K562 (cell line): ENCODE measurements around the gene ERMP1. TPM values are rescaled to one million over a fixed set of nuclear protein-coding genes. Genes with fewer than 3 reads are reported as not detected.

Experiments
- ATAC-seq: fragments of 200-7000 bp; cut with Tn5 transposase; 3 replicates; pipeline ENCODE4 v1.9.1; 2020; ENCODE audit warnings: moderate library complexity
- BruUV-seq: library from RNA; stranded (reverse); fragments of 400-500 nt; replicated peaks from 2 replicates; lab custom pipeline; 2021; lab: Mats Ljungman, UMichigan
- CTCF ChIA-PET: fragments of 300-600 bp; formaldehyde crosslinking; extraction: SDS; loops from one replicate; lab custom pipeline; 2021; ENCODE audit warnings: low intra/inter-chr PET ratio; lab: Yijun Ruan, JAX
- POLR2A ChIA-PET: fragments of 300-600, 350-650 bp; sonication (Branson Sonifier 250); formaldehyde crosslinking; extraction: SDS; loops from one replicate; lab custom pipeline; 2021; ENCODE audit warnings: antibody characterized with exemption, inconsistent platforms; lab: Yijun Ruan, JAX
- DNase-seq, 4 experiments: peaks; one replicate each; pipeline versions ENCODE4 v3.0.0 to v3.0.0-alpha.2; 2011 to 2018; ENCODE audit warnings: low spot score in 3 of 4, mixed read lengths in 3 of 4; ENCODE audit errors: extremely low read depth in 1 of 4
- FAIRE-seq: peaks from 2 replicates; lab custom pipeline; 2011; peaks lifted over from hg19 to GRCh38; lab: Jason Lieb, UNC
- H2AFZ ChIP-seq: 2 replicates; pipeline ENCODE4 v1.6.0; 2011; ENCODE audit warnings: low read depth, low read length, control low read depth, inconsistent platforms
- H3K27ac ChIP-seq: fragments of 200-600 bp; 3 replicates; pipeline ENCODE4 v1.8.0; 2011; ENCODE audit warnings: low read depth, mild to moderate bottlenecking, control low read depth, inconsistent platforms, low read length, moderate library complexity, mixed read lengths; ENCODE audit errors: extremely low read depth
- H3K27me3 ChIP-seq, 2 experiments: fragments of 300-600 bp in 1 of 2; 2 replicates in 1 of 2; 3 replicates in 1 of 2; pipeline versions ENCODE4 v1.6.0 to v1.8.0; 2011; ENCODE audit warnings: inconsistent platforms in 2 of 2, low read length in 2 of 2, mild to moderate bottlenecking in 1 of 2, mixed read lengths in 1 of 2, moderate library complexity in 1 of 2; ENCODE audit not compliant: control insufficient read depth in 2 of 2, insufficient read depth in 2 of 2
- H3K36me3 ChIP-seq: fragments of 300-600 bp; 3 replicates; pipeline ENCODE4 v1.8.0; 2011; ENCODE audit warnings: mild to moderate bottlenecking, low read length, inconsistent platforms; ENCODE audit not compliant: control insufficient read depth, insufficient read depth
- H3K4me1 ChIP-seq, 2 experiments: fragments of 200-600 bp in 1 of 2; replicated peaks in 1 of 2; 2 replicates in 1 of 2; 3 replicates in 1 of 2; pipeline versions ENCODE4 v1.5.1 to v1.8.0; 2011; ENCODE audit warnings: inconsistent platforms in 2 of 2, low read length in 2 of 2, mild to moderate bottlenecking in 1 of 2, mixed read lengths in 1 of 2, moderate library complexity in 1 of 2; ENCODE audit not compliant: control insufficient read depth in 2 of 2, insufficient read depth in 2 of 2
- H3K4me2 ChIP-seq: 2 replicates; pipeline ENCODE4 v1.6.1; 2011; ENCODE audit warnings: low read length, control low read depth, inconsistent platforms, mixed read lengths; ENCODE audit not compliant: insufficient read depth
- H3K4me3 ChIP-seq: fragments of 200-600 bp; sonication (generic), shearing (Covaris generic); 2 replicates; pipeline ENCODE4 v1.5.1; 2016; ENCODE audit warnings: control low read depth, inconsistent platforms
- H3K79me2 ChIP-seq: fragments of 200-600 bp; 3 replicates; pipeline ENCODE4 v1.8.0; 2011; ENCODE audit warnings: low read length, inconsistent platforms; ENCODE audit not compliant: control insufficient read depth, insufficient read depth
- H3K9ac ChIP-seq, 2 experiments: 2 replicates each; pipeline versions ENCODE4 v1.6.0 to v1.6.1; 2011; ENCODE audit warnings: low read depth in 2 of 2, low read length in 2 of 2, control low read depth in 1 of 2, inconsistent platforms in 1 of 2, mild to moderate bottlenecking in 1 of 2, mixed read lengths in 1 of 2; ENCODE audit not compliant: insufficient read depth in 1 of 2
- H3K9me1 ChIP-seq: one replicate; pipeline ENCODE4 v1.6.0; 2011; ENCODE audit warnings: inconsistent platforms, mild to moderate bottlenecking, low read length, moderate library complexity; ENCODE audit not compliant: control insufficient read depth, insufficient read depth
- H3K9me3 ChIP-seq: replicated peaks from 2 replicates; pipeline ENCODE4 v1.5.1; 2011; ENCODE audit warnings: low read depth, low read length, inconsistent platforms; ENCODE audit not compliant: control insufficient read depth, insufficient read depth
- H4K20me1 ChIP-seq: replicated peaks from 2 replicates; pipeline ENCODE4 v1.6.1; 2011; ENCODE audit warnings: low read length, inconsistent platforms, mixed read lengths; ENCODE audit not compliant: control insufficient read depth, insufficient read depth
- FOXP4 ChIP-seq: sonication (generic); formaldehyde crosslinking; IDR thresholded peaks from 2 replicates; pipeline ENCODE4 v1.8.0; 2022; ENCODE audit warnings: mild to moderate bottlenecking, missing genetic modification reagents, borderline replicate concordance
- HCFC1 ChIP-seq: IDR thresholded peaks from 2 replicates; pipeline ENCODE4 v1.6.1; 2012; ENCODE audit warnings: low read depth, low read length, improper control_type of control experiment
- MTA2 ChIP-seq: fragments of 450-650 bp; IDR thresholded peaks from 2 replicates; pipeline ENCODE4 v1.6.1; 2016; ENCODE audit warnings: low read depth
- RBM17 ChIP-seq: fragments of 200-400 bp; formaldehyde crosslinking; IDR thresholded peaks from 2 replicates; pipeline ENCODE4 v1.6.1; 2017; ENCODE audit warnings: low read depth, mild to moderate bottlenecking, low read length, borderline replicate concordance
- ZFP36 ChIP-seq: fragments of 150-350 bp; IDR thresholded peaks from 2 replicates; pipeline ENCODE4 v1.6.1; 2018; ENCODE audit warnings: low read length, low read depth; ENCODE audit not compliant: partially characterized antibody
- ZNF586 ChIP-seq: fragments of 450-650 bp; formaldehyde crosslinking; conservative IDR thresholded peaks from 2 replicates; pipeline ENCODE4 v1.4.0; 2020; ENCODE audit warnings: mild to moderate bottlenecking, moderate library complexity
- WGBS: fragments of 100-300 bp; shearing (Covaris generic); methylation state at CpG from one replicate; pipeline ENCODE4 v1.1.6; 2016; ENCODE audit warnings: low coverage, mixed read lengths; ENCODE audit not compliant: insufficient coverage; ENCODE audit errors: missing lambda C conversion rate; 5-methylcytosine and 5-hydroxymethylcytosine counted together
- in situ Hi-C: fragments of 300-500 bp; cut with MboI; formaldehyde crosslinking; loops from 4 replicates; pipeline ENCODE4 v1.15.0; 2018; ENCODE audit warnings: inconsistent platforms, mixed read lengths
- intact Hi-C: fragments of 100-400 bp; cut with micrococcal nuclease; formaldehyde crosslinking; loops from 2 replicates; pipeline ENCODE4 v1.14.2; 2022
- polyA plus RNA-seq, 8 experiments: library from polyadenylated mRNA; depleted of rRNA in 4 of 8; stranded (reverse) in 5 of 8; unstranded in 3 of 8; fragments of >200 nt; fragmentation: Nextera tagmentation in 2 of 8; fragmentation: Illumina TruSeq in 1 of 8; extraction: Ambion mirVana in 2 of 8; extraction: Trizol in 1 of 8; gene quantifications; 2 replicates each; pipeline versions ENCODE4 v1.2.1 to v1.2.3, GENCODE V29; 2011 to 2014; ENCODE audit warnings: inconsistent platforms in 1 of 8, missing spikeins in 1 of 8
- total RNA-seq, 7 experiments: library from RNA; depleted of rRNA in 6 of 7; stranded (reverse); fragments of >200 nt in 6 of 7; fragmentation: Illumina TruSeq in 2 of 7; extraction: Trizol in 2 of 7; gene quantifications; 2 replicates each; pipeline versions ENCODE4 v1.2.1 to v1.2.3, GENCODE V29; 2011 to 2021; ENCODE audit warnings: low replicate concordance in 1 of 7

Gene ERMP1
- total and polyA plus RNA-seq, 9 of the 15 experiments (the other 6 are each of a cell fraction or from before 2014, with no cell fraction given): 2.5 to 26.3 (median 12.6) TPM

- TF ChIP-seq FOXP4: no peak
Measured at GRCh38 chr9:5748438-5748837, 84.5 kb downstream of the ERMP1 start (continued).

DNA sequence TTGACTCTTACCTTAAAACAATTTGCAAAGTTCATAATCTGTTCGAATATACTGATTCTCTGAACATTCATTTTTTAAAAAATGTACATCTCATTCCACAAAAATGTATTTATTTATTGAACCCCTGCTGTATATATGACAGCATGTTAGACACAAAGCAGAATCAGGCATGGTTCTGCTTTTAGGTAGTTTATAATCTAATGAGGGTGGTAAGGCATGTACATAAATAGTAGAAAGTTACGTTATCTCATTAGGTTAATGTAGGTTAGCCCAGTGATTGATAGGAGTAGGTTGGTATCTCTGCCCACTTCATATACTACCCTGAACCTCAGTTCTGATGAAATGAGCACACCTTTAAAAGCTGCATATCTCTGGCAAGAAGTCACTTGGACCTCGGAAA, 89.8 kb downstream of the ERMP1 start:
- no peaks in the 10 kb centered on the region for H3K9me3 ChIP-seq
- H3K9ac ChIP-seq: no peak overlapping the region
- intact Hi-C loops: no loop called here
- no peak for ATAC-seq
- H3K9me1 ChIP-seq: no peaks in the 10 kb centered on the region
- H3K79me2 ChIP-seq: no peaks in the 10 kb centered on the region
- no peak for TF ChIP-seq RBM17
- no peak for TF ChIP-seq ZFP36
- TF ChIP-seq ZNF586 (CRISPR knock-in tag): no peak
- TF ChIP-seq HCFC1: no peak
- TF ChIP-seq MTA2: no peak
- TF ChIP-seq, all 486 proteins: peak for 0
- POLR2A ChIA-PET: interaction anchor here (0.5 kb wide), 1 partner anchor 49 kb away, joined by 3 read pairs; no protein-coding TSS in a partner anchor
- Histone ChIP-seq H3K36me3 (peaks cover 44% of the 10 kb centered on the region), H3K27me3 (no peaks in the 10 kb centered on the region), H2AFZ (no peak overlapping the region), H3K4me1 (no peaks in the 10 kb centered on the region), H3K27ac (no peak overlapping the region), H3K4me3 (no peak overlapping the region), H3K4me2 (no peak overlapping the region), H4K20me1 (no peaks in the 10 kb centered on the region)
- no TSS peak for BruUV-seq
- in situ Hi-C loops: no loop called here
- DNase-seq: no peak
- CTCF ChIA-PET: no interaction called here
- no peak for FAIRE-seq
- 85% methylated on average over 3 of the region's 3 CpGs for WGBS
